Renal cortex interstitium (tissue), 11 donors: ENCODE results near the gene AGAP1. TPM values are rescaled to one million over a fixed set of nuclear protein-coding genes. Genes with fewer than 3 reads are reported as not detected.

Source experiments
- DNase-seq, 11 donors: peaks; one replicate each; pipeline ENCODE4 v3.0.0-alpha.2; 2013; ENCODE audit warnings: low read depth in 9 of 11, low spot score in 4 of 11; ENCODE audit errors: extremely low read depth in 1 of 11
- polyA plus RNA-seq, 3 donors: library from polyadenylated mRNA; unstranded; fragments of 120-200 nt; gene quantifications; one replicate each; pipeline ENCODE4 v1.2.1, GENCODE V29; 2013; ENCODE audit not compliant: insufficient read length in 3 of 3

Gene AGAP1
- polyA plus RNA-seq, 3 donors: 19.1 to 22.8 (median 22.0) TPM

- no peak for DNase-seq
Measured at GRCh38 chr2:235677937-235678336, 184.1 kb downstream of the AGAP1 start.

GRCh38 chr2:235678712-235679111, 184.9 kb downstream of the AGAP1 start:
- no peak for DNase-seq

GRCh38 chr2:235679471-235679870, 185.6 kb downstream of the AGAP1 start:
- DNase-seq: no peak

GRCh38 chr2:235685024-235685721, 191.3 kb downstream of the AGAP1 start:
- no peak for DNase-seq

- DNase-seq: no peak
Measured at GRCh38 chr2:235688511-235689426, 194.9 kb downstream of the AGAP1 start.

- DNase-seq: no peak
Measured at GRCh38 chr2:235689427-235689853, 195.6 kb downstream of the AGAP1 start.

GRCh38 chr2:235690082-235690808, 196.4 kb downstream of the AGAP1 start:
- no peak for DNase-seq

GRCh38 chr2:235690809-235691450, 197.1 kb downstream of the AGAP1 start:
- DNase-seq: no peak

GRCh38 chr2:235692076-235692475, 198.2 kb downstream of the AGAP1 start:
- no peak for DNase-seq

- DNase-seq: no peak
Measured at GRCh38 chr2:235692671-235693171, 198.9 kb downstream of the AGAP1 start.

- DNase-seq: no peak
Measured at GRCh38 chr2:235693279-235693678, 199.4 kb downstream of the AGAP1 start.

GRCh38 chr2:235694721-235695601, 201.1 kb downstream of the AGAP1 start:
- no peak for DNase-seq

- DNase-seq: no peak
Measured at GRCh38 chr2:235695602-235695895, 201.7 kb downstream of the AGAP1 start.

- no peak for DNase-seq
Measured at GRCh38 chr2:235697041-235697440, 203.2 kb downstream of the AGAP1 start.

- DNase-seq: no peak
Measured at GRCh38 chr2:235698028-235698427, 204.2 kb downstream of the AGAP1 start.

GRCh38 chr2:235698491-235698890, 204.6 kb downstream of the AGAP1 start:
- DNase-seq: no peak

GRCh38 chr2:235699576-235699975, 205.7 kb downstream of the AGAP1 start:
- DNase-seq: no peak
